RPMI7951 (cell line): ENCODE data around the gene ICE2. TPM values are rescaled to one million over a fixed set of nuclear protein-coding genes. Genes with fewer than 3 reads are reported as not detected.
A peak's percentile ranks its signal among the peaks of the same experiment; 100 is the strongest.

ENCODE experiments used
- DNase-seq: peaks from one replicate; pipeline ENCODE4 v3.0.0-alpha.2; 2012; ENCODE audit warnings: low read depth
- total RNA-seq: library from RNA; depleted of rRNA; stranded (reverse); fragments of >200 nt; shearing (Covaris generic); gene quantifications from 2 replicates; pipeline ENCODE4 v1.2.3, GENCODE V29; 2014; rRNA removed

ICE2 gene, protein sequence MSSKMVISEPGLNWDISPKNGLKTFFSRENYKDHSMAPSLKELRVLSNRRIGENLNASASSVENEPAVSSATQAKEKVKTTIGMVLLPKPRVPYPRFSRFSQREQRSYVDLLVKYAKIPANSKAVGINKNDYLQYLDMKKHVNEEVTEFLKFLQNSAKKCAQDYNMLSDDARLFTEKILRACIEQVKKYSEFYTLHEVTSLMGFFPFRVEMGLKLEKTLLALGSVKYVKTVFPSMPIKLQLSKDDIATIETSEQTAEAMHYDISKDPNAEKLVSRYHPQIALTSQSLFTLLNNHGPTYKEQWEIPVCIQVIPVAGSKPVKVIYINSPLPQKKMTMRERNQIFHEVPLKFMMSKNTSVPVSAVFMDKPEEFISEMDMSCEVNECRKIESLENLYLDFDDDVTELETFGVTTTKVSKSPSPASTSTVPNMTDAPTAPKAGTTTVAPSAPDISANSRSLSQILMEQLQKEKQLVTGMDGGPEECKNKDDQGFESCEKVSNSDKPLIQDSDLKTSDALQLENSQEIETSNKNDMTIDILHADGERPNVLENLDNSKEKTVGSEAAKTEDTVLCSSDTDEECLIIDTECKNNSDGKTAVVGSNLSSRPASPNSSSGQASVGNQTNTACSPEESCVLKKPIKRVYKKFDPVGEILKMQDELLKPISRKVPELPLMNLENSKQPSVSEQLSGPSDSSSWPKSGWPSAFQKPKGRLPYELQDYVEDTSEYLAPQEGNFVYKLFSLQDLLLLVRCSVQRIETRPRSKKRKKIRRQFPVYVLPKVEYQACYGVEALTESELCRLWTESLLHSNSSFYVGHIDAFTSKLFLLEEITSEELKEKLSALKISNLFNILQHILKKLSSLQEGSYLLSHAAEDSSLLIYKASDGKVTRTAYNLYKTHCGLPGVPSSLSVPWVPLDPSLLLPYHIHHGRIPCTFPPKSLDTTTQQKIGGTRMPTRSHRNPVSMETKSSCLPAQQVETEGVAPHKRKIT
- total RNA-seq, result 29.6 and 32.2 TPM in 2 replicates

DNA sequence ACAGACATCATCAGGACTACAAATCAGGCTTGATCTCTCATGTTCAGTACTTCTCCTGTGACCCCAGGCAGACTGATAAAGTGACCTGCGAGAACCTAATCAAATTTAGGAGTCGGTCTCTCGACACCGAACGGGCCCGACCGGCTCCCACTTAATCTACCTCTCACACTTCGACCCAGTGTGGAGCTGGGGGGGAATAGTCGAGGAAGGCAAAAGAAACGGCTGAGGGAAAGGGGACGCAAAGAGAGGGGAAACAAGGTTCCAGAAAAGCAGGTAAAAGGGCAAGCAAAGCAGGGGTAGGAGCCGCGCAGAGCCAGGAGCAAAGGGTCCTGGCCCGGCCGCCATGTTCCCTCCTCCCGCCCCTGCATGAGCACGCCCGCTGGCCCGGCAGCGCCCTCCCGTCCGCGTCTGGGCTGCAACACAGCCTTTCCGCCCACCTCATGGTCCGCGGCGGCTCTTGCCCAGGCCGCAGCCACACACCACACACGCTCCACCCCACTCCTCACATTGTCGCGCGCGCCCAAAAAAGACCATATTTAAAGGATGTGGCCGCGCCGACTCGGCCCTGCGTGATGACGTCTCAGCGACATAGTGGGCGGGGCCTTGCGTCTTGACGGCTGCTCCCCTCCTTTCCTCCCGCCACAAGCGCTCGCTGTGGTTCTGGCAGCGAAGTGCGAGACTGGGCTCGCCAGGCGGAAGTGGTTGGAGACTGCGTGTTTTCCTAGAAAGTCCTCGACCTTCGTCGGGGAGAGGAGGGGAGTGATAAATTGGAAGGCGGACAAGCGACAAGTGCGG is at the start of gene ICE2:
Gene ICE2, minus strand, starts transcription at position 577 of the 795 bp plus-strand sequence. CDS start 1,165 bp downstream, outside the sequence.
- DNase-seq, result peak; percentile 95

DNA sequence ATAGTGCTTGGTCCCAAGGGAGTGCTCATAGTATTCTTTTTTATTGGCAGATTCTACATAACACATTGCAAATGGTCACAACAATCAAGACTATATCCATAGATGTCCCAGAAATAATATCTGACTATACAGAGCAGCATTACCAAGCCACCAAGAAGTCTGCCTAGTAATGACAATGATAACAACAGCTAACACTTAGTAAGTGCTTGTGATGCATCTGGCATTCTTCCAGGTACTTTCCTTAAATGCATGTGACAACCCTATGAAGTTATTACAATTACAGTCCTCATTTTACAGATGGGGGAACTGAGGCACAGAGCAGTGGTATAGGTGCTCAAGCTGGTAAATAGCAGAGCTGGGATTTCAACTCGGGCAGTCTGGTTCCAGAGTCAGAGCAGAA is 49.6 kb upstream of the ICE2 start:
- DNase-seq, result peak; percentile 27

DNA sequence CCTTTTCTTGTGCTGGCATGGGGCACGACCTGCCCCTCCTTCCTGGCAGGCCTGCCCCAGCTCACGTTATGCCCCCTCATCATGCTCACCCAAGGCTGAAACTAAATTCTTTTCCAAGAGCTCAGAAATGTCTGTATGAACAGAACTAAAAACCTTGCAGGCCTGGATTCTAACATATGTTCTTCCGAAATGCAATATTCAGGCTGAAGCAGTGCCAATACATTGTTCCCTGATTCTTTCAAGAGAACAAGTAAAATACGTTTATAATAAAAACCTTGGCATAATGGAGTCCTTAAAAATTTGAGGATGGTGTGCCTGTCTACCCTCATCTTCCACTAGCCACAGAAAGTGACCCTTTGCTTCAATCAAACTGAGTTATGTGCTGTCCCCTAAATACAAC is 48.5 kb upstream of the ICE2 start:
- no peak for DNase-seq

DNA sequence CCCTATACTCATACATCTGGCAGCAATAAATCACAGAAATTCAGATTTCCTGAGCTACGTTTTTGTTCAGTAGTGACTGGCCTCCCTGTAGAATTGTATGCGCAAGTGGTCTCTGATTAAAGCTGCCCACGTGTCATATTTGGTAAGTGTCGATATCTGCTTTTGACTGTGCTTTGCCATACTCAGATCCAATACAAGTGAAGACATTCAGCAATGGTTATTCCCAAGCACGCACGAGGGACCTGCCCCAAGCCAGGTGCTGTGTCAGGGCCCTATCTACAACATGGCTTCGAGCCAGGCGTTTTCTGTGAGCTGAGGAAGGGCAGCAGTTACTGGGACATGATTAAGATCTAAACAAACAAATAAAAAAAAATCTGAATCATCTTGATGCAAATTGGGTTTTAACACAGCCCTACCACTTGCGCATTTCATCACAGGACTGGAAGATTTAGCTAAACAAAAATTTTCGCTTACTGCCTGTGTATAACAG is 47.2 kb upstream of the ICE2 start:
- no peak for DNase-seq

DNA sequence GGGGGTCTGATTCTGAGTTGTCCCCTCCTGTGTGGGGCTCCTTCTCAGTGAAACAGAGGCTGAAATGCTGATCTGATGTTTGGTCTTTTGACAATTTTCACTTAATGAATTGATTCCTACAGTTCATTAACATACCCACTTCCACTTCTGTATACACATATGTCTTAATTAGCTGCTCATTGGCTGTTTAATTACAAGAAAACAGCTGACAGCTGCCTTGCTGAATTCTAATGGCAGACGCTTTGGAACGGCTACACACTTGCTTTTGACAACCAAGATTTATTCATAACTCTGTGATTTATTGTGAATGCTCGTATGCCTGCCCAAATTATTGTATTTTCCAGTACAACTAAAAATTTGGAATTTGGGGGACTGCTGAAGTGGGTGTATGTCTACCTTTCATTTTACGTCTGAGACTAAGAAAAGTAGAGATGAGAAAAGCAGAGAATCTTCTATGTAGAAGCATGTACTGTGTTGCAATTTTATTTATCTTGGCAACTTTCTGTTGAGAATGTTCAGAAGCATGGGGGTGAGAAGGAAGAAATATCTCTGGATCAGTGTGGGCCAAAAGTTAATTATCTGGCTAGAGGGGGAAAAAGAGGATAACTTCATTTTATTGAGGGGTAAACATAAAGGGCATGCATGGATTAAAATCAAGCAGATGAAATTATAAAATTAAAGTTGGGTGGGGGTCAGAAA is 46.5 kb upstream of the ICE2 start:
- no peak for DNase-seq

DNA sequence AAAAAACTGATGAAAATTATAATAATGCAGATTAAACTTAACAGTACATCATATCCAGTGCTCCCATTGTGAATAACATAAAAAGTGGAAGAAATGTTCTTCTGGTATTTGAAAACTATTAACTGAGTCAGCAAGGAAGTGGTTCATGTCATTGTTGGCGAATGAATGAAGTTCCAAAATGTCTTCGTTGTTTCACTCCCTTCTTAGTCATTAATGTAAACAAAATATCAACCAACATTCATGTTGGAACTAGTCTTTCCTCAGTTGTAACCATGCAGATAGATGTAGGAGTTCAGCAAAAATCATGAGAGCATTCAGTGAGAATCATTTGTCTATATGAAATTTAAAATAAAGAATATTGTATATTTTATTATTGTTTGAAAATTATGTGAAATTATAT is 44.1 kb upstream of the ICE2 start:
- no peak for DNase-seq

DNA sequence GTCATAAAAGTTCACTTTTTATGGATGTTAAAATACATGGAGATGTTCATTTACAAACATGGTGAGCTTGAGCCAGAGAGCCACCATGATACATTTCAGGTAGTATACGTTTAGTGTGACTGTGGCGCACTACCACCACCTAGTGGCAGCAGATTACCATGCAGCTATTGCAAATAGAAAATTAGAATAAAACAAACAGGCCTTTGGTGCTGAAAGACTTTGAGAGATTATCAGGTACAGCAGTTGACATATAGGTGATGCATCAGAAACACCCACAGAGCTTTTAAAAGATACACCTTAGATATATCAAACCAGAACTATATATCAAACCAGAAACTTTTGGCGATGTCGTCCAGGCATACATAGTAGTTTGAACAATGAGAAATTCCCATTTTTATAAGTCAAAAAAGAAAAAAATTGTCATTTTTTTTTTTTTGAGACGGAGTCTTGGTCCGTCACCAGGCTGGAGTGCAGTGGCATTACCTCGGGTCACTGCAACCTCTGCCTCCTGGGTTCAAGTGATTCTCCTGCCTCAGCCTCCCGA is 42.0 kb upstream of the ICE2 start:
- peak; percentile 60 for DNase-seq

DNA sequence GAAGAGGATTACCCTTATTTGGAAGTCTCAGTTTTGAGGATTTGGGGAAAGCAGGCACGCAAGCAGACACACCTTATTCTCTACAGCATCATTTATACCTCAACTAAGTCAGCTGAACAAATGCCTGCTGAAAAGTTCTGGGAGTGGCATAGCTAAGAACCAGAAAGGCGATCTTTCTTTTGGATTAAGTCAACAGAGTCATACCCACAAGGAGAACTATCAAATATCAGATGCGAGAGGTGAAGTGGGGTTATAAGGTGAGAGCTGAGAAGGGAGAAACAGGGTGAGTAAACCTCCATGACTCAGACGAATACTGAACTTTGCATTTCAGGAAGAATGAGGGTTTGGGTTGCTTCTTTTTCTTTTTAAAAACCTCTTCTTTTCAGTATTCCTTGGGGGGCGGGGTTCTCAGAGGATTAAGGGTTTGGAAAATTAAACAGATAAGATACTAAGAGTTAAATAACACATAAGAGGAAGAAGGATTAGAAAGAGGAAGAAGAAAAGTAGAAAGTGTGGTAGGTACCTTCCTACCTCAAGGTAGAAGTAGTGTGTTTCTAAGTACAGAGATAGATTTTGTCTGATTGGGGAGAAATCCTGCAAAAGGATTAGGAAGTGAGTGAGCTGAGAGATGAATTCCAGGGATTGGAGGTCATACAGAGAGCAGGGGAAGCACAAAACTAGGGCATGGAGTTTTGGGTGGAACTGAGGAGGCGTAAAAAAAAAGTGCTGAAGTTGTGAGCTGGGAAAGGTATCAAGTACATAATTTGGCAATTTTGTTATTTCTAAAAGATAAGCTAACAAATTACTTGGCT is 41.3 kb upstream of the ICE2 start:
- DNase-seq, result peak; percentile 6

DNA sequence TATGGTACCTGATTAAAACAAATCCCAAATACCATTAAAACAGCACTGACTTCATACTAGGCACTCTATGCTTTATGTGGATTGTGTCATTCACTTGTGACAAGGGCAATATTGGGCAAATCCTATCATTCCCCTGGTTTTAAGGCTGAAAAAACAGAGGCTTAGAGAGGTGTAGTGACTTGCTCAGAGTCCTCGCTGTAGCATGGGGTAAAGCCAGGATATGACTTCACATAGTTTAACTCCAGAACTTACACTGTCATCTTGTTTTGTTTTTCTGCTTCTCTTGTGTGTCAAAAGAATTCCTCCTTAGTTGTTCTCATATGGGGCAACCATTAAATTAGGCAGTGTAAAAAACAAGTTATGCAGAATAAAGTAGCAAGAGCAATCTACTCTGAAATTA is 40.3 kb upstream of the ICE2 start:
- no peak for DNase-seq

DNA sequence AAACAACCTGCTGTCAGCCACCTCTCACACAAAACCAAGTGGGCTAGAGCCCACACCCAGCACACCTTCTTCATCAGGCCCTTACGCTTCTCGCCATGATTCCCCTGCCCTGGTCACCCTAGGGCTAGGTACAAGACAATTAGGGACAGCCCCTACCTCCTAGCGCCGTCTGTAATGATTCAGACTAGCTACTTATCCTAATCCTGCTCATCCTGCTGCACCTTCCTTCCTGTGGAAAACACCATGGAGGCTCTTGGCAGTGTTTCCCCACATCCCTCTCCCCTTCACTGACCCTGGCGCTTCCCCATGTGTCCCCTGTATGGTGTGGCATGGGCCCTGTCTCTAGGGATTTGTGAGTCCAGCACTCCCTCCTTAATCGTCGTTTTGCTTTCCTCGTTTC is 39.6 kb upstream of the ICE2 start:
- no peak for DNase-seq

DNA sequence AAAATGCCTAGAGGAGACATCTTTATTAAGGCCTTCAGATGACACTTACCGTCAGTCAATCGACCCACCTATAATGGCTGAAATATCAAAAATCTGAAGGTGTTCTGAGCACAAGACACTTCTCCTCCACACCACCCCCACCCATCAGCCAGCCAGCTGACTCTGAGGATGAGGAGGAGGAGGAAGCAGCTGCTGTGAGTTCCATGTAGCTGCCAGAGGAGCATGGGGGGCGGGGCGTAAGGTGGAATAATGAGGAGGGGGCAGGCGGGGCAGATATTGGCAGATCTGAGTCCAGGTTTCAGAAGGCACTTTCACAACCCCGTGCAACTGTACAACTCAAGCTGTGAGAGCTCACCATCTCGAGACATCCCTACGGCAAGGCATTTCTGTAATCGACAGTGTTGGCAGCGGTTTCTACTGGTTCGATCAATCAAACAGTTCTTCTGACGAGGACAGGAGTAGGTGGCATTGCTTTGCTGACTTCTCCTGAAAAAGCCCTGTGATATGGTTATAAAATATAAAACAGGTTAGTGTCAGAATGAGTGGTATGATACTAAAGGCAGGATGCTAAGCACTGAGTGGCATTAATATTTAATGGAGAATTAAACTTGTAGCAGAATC is 35.4 kb upstream of the ICE2 start:
- DNase-seq, result no peak

DNA sequence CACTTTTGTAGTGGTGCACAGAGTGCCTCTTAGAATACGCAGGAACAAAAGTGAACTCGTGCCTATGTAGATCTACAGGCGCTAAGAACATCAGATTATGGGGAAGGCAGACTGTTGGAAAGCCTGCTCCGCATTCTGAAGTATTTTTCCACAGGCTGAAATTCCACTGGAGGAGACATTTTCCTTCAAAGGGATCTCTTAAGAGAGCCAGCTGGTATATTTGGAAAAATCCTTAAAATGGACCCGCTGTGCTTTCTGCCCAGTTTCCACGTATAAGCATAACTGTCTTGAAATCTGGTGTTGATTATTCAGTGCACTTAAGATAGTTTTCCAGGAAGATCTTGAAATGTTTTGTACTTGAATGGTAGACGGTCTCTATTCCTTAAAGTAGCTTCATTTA is 34.7 kb upstream of the ICE2 start:
- DNase-seq, result no peak

DNA sequence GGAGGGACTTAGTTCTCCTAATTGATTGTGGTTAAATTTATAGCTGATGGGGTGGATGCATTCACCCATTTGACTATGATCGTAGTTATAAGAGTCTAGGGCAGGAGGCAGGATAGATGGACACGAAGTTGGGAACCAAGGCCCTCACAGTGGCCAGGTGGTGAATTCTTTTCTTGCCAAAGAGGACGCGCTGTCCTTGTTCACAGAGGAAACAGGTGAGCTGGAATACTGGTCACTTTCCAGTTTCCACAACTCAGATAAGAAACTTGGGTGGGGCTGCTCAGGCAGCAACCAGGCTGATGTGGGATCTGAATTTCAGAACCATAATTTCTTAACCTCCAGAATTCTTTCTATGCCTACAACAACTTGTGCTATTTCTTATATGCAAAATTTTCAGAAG is 34.0 kb upstream of the ICE2 start:
- DNase-seq, result no peak

DNA sequence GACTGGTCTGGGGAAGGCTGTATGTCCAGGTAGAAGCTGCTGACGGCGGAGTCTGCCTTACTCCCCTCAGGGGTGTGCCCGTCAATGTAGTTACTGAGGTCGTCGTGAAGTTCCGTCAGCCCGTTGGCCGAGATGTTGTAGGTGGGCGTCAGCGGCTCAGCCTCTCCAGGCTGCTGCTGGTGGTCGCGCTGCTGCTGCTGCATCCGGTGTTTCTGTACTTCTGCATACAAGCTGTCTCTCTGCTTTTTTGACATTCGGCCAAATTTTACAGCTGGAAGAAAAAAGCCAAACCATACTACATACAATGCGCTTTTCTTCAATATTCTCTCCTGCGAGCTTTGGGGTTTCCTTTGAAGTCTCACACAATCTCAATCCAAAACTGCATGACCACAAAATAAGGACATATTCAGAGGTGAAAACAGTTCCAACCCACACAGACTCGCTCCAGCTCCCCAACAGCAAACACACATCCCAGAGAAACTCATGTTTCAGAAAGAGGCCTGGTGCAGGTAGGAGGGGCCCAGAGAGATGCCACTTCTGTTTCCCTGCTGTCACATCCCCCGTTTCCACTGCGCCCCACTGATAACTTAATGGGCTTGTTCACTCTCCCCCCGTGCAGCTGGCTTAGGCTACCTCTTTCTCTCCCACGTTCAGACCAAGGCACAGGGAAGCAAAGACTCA is 32.5 kb upstream of the ICE2 start:
- DNase-seq, result no peak

DNA sequence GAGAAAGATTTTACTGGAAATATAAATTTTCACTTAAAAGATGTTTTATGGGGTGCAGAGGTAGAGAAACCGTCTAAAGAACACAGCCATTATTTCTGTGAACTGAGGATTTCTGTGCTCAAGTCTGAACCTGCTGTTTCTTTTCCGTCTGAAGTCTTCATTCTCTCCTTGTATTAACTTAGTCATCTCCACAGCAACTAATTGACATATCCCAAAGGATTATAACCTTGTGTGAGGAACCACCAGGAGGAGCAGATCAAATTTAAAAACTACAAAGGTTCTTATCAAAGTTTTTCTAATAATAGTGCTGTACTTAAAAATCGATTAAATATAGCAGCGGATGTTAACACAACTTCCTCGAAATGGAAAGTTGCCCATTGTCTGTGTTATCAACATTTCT is 31.1 kb upstream of the ICE2 start:
- no peak for DNase-seq

DNA sequence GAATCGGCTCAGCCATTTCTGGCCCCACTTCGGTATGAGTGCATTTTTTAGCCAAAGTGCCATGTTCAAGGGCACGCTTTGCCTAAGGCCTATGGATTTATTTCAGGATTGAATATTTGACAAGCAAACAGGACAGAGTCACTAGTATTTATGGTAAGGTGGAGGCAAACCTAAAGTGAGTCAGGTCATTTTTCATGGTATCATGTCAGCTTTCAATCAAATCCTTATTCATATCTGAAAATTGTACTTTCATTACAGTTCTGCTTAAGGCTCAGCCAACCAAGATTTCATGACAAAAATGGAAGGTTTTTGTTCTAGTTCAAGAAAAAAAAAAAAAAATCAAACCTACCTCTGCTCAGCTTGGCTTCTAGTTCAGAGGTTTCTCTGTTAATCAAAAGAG is 30.5 kb upstream of the ICE2 start:
- no peak for DNase-seq

DNA sequence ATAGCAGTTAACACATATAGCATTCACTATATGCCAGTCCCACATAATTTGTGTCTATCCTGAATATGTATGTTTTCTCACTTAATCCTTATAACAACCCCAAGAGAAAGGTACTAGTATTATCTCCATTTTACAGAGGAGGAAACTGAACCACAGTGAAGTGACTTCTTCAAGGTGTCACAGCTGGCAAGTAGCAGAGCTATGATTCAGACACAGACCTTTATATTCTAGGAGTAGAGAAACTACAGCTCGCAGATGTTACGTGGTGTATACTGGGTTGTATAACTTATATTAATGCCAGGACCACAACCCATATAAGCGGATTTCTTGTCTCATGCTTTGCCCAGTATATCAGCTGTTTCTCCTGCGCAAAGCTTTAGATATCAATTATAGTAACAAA is 29.5 kb upstream of the ICE2 start:
- no peak for DNase-seq

DNA sequence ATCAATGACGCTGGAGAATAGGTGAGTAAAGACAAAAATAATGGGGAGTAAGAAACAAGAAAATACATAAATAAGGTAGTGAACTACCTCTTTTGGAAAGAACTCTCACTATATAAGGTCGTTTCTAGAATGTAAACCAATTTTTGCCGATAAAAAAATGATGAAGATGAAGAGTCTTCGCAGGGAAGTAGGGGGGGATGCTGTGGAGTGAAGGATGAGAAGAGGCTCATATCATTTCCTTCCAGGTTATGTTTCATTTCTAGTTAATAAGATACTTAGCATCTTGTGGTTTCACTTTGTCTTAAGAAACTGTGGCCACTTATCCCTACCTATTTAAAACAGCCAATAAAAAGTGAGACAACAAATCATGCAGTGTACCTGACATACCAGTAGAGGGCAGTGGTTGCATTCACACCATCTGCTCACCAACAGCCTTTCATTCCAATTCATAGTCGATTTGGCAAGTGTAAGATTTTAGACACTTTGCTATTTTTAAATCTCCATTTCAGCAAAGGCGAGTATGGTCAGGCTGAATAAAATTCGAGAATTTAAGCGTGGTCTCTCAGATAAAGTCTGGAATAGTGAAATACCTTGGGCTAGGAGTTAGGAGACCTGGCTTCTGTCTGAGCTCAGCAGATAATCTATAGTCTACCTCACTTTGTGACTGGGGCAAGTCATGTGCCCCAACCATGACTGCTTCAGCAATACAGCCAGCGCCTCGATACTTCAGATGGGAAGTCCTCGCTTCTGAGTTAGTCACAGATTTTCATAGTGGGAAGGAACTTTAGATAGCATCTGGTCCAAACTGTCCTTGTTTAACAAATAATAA is 28.9 kb upstream of the ICE2 start:
- DNase-seq, result peak; percentile 61
